PC-9 (cell line): Measurements from ENCODE around the gene ZDHHC11. TPM values are rescaled to one million over a fixed set of nuclear protein-coding genes. Genes with fewer than 3 reads are reported as not detected.

Source experiments
- BruUV-seq: library from RNA; stranded (reverse); fragments of 400-500 nt; replicated peaks from 2 replicates; lab custom pipeline; 2021; lab: Mats Ljungman, UMichigan
- CTCF ChIA-PET: fragments of 300-600 bp; sonication (Branson Sonifier 250); formaldehyde crosslinking; loops from one replicate; lab custom pipeline; 2022; ENCODE audit warnings: antibody characterized with exemption; lab: Charles Lee
- POLR2A ChIA-PET: fragments of 300-600 bp; sonication (Branson Sonifier 250); formaldehyde crosslinking; loops from one replicate; lab custom pipeline; 2022; ENCODE audit warnings: antibody characterized with exemption; ENCODE audit not compliant: unreplicated experiment; lab: Charles Lee
- DNase-seq, 2 experiments: peaks; one replicate each; pipeline versions ENCODE4 v3.0.0 to v3.0.0-alpha.2; 2015 to 2022; ENCODE audit warnings: mixed read lengths in 1 of 2
- H2AFZ ChIP-seq: fragments of 200-600 bp; sonication (generic); 2 replicates; pipeline ENCODE4 v1.8.1; 2017; ENCODE audit warnings: antibody characterized with exemption
- H3F3A ChIP-seq: fragments of 200-600 bp; sonication (generic); 2 replicates; pipeline ENCODE4 v1.8.1; 2017; ENCODE audit warnings: antibody characterized with exemption, mild to moderate bottlenecking, low read depth; ENCODE audit not compliant: insufficient read depth
- H3K27ac ChIP-seq: fragments of 200-600 bp; sonication (generic); 2 replicates; pipeline ENCODE4 v1.6.1; 2016; ENCODE audit warnings: mixed run types
- H3K27me3 ChIP-seq: fragments of 200-600 bp; sonication (generic); 2 replicates; pipeline ENCODE4 v1.6.1; 2016; ENCODE audit warnings: low read depth, mixed run types; ENCODE audit not compliant: insufficient read depth
- H3K36me3 ChIP-seq: fragments of 200-600 bp; sonication (generic); 2 replicates; pipeline ENCODE4 v1.6.1; 2016; ENCODE audit warnings: low read depth, mixed run types
- H3K4me1 ChIP-seq: fragments of 200-600 bp; sonication (generic); replicated peaks from 2 replicates; pipeline ENCODE4 v1.6.1; 2016; ENCODE audit warnings: mixed run types; ENCODE audit not compliant: insufficient read depth
- H3K4me2 ChIP-seq: fragments of 200-600 bp; sonication (generic); 2 replicates; pipeline ENCODE4 v1.6.1; 2017; ENCODE audit warnings: mixed run types
- H3K4me3 ChIP-seq: fragments of 200-600 bp; sonication (generic); 2 replicates; pipeline ENCODE4 v1.6.1; 2016; ENCODE audit warnings: mixed run types
- H3K79me2 ChIP-seq: fragments of 200-600 bp; sonication (generic); 2 replicates; pipeline ENCODE4 v1.6.1; 2017; ENCODE audit warnings: low read depth, mixed run types
- H3K9me2 ChIP-seq: fragments of 200-600 bp; sonication (generic); 2 replicates; pipeline ENCODE4 v1.8.1; 2017; ENCODE audit warnings: mild to moderate bottlenecking; ENCODE audit not compliant: insufficient read depth
- H3K9me3 ChIP-seq: fragments of 200-600 bp; sonication (generic); 2 replicates; pipeline ENCODE4 v1.8.1; 2016; ENCODE audit warnings: low read depth; ENCODE audit not compliant: insufficient read depth
- H4K20me1 ChIP-seq: fragments of 200-600 bp; sonication (generic); 2 replicates; pipeline ENCODE4 v1.8.1; 2017; ENCODE audit not compliant: insufficient read depth
- EZH2 ChIP-seq: fragments of 200-600 bp; sonication (generic); IDR thresholded peaks from 2 replicates; pipeline ENCODE4 v1.8.0; 2017; ENCODE audit warnings: antibody characterized with exemption, low read depth
- intact Hi-C: fragments of 100-400 bp; cut with micrococcal nuclease; formaldehyde crosslinking; loops from one replicate; pipeline ENCODE4 v1.10.0; 2022; ENCODE audit not compliant: unreplicated experiment
- total RNA-seq: library from RNA; stranded (reverse); gene quantifications from 2 replicates; pipeline ENCODE4 v1.2.3, GENCODE V29; 2021
- TF ChIP-seq, protein P1 (sequence below): fragments of 200-600 bp; sonication (generic); conservative IDR thresholded peaks from 2 replicates; pipeline ENCODE4 v1.6.1; 2017; ENCODE audit warnings: mixed run types, antibody characterized with exemption, mild to moderate bottlenecking, moderate library complexity

The ZDHHC11 gene
- total RNA-seq, 1 experiment from 2014 or later, result 13.1 TPM

DNA sequence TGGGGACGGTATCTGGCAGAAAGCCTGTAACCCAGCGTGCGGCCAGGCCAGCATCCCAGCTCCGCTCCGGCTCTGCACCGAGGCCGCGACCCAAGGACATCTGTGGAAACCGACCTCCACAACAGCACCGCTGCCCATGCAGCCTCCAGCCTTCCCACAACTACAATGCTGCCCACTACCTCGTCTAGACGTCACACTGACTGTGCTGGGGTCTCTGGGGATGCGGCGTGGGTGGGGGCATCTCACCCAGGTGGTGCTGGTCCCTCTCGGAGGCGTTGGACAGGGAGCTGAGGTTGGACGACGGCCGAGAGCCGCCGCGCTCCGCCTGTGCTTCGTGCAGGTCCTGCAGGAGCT is 14.4 kb upstream of the ZDHHC11 start:
- H4K20me1 ChIP-seq, result peaks cover 28% of the 10 kb centered on the region
- CTCF ChIA-PET, result no interaction called here

DNA sequence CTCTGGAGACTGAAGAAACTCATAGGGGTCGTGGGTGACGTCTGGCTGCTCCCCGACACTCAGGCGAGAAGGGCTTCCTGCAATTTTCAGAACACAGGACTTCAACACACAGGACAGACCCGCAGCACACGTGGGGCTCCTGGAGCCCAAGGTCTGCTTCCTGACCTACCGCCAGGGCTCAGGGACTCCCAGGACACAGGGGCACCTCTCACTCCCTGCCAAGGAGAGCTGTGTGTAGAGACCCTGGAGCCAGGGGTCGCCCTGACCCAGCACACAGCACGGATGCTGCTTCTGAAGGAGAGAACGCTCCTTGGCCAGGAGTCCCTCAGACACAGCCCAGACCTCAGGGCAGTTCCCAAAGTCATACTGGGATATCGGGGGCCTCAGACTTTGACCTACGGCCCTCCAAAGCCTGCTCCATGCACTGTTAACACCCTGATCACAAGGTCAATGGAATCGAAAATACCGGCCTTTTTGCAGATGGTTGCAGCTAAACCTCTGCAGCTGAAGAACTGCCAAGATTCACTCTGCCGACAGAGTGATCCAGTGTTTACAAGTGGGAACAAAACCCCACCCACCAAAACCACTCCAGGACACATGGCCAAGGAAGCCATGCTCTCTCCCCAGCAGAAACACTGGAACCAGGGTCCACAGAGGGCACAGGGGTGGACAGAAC is 13.8 kb upstream of the ZDHHC11 start:
- H2AFZ ChIP-seq, result no peak overlapping the region
- BruUV-seq, result no TSS peak
- peaks cover 28% of the 10 kb centered on the region for H4K20me1 ChIP-seq
- TF ChIP-seq EZH2, result no peak
- TF ChIP-seq, protein P1, sequence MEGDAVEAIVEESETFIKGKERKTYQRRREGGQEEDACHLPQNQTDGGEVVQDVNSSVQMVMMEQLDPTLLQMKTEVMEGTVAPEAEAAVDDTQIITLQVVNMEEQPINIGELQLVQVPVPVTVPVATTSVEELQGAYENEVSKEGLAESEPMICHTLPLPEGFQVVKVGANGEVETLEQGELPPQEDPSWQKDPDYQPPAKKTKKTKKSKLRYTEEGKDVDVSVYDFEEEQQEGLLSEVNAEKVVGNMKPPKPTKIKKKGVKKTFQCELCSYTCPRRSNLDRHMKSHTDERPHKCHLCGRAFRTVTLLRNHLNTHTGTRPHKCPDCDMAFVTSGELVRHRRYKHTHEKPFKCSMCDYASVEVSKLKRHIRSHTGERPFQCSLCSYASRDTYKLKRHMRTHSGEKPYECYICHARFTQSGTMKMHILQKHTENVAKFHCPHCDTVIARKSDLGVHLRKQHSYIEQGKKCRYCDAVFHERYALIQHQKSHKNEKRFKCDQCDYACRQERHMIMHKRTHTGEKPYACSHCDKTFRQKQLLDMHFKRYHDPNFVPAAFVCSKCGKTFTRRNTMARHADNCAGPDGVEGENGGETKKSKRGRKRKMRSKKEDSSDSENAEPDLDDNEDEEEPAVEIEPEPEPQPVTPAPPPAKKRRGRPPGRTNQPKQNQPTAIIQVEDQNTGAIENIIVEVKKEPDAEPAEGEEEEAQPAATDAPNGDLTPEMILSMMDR, result no peak
- no peaks in the 10 kb centered on the region for H3K9me3 ChIP-seq
- H3K27me3 ChIP-seq, result no peaks in the 10 kb centered on the region
- CTCF ChIA-PET, result no interaction called here
- H3K4me1 ChIP-seq, result no peaks in the 10 kb centered on the region
- H3K79me2 ChIP-seq, result no peaks in the 10 kb centered on the region
- no peak overlapping the region for H3K4me2 ChIP-seq
- H3F3A ChIP-seq, result no peaks in the 10 kb centered on the region
- no peaks in the 10 kb centered on the region for H3K9me2 ChIP-seq
- H3K36me3 ChIP-seq, result peaks cover 22% of the 10 kb centered on the region
- H3K4me3 ChIP-seq, result no peak overlapping the region
- H3K27ac ChIP-seq, result no peak overlapping the region
- POLR2A ChIA-PET, result no interaction called here
- intact Hi-C loops, result no loop called here
- no peak for DNase-seq

More for the DNA sequence above, 14.4 kb upstream of the ZDHHC11 start:
- no peaks in the 10 kb centered on the region for H3K9me2 ChIP-seq
- H3K4me1 ChIP-seq, result no peaks in the 10 kb centered on the region
- no peaks in the 10 kb centered on the region for H3K27me3 ChIP-seq
- no peak overlapping the region for H3K27ac ChIP-seq
- H3K4me2 ChIP-seq, result no peak overlapping the region
- no peaks in the 10 kb centered on the region for H3K9me3 ChIP-seq
- H3K4me3 ChIP-seq, result no peak overlapping the region
- no peak for DNase-seq
- H3K79me2 ChIP-seq, result no peaks in the 10 kb centered on the region
- TF ChIP-seq EZH2, result no peak
- TF ChIP-seq, protein P1, result no peak
- intact Hi-C loops, result no loop called here
- BruUV-seq, result no TSS peak
- peaks cover 27% of the 10 kb centered on the region for H3K36me3 ChIP-seq
- H3F3A ChIP-seq, result no peaks in the 10 kb centered on the region
- POLR2A ChIA-PET, result no interaction called here
- H2AFZ ChIP-seq, result no peak overlapping the region

DNA sequence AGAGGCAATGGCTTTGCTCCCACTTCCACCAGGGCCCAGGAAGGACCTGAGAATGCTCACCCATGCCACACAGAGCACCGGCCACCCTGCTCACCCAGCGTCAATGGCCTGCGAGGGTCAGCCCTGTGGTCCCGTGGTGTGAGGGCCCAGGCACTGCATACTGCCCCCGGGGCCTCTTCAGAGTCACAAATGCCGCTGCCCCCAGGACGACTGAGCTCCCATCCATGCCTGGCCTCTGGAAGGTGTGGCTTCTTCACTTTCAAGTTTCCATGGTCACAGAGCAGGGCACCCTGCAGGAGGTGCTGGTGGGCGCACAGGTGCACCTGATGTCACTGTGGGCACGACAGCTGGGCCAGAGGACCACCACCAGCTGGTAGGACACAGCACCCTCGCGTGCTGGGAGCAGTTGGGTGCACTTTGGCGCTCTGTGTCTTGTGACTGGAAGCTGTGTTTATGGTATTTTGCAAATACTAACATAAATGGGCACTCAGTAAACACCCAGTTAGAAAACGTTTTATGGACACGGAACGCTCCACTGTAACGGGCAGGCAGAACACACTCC is 12.5 kb upstream of the ZDHHC11 start:
- Histone ChIP-seq H3K79me2 (no peaks in the 10 kb centered on the region), H3K4me3 (no peak overlapping the region), H3K27ac (no peak overlapping the region), H3K4me2 (no peak overlapping the region), H3K9me2 (no peaks in the 10 kb centered on the region), H3K36me3 (peaks cover 10% of the 10 kb centered on the region; the same call in 1 of the 2 replicates), H3K4me1 (no peaks in the 10 kb centered on the region), H2AFZ (no peak overlapping the region), H3F3A (no peaks in the 10 kb centered on the region; the same call in 1 of the 2 replicates), H4K20me1 (peaks cover 32% of the 10 kb centered on the region), H3K27me3 (no peaks in the 10 kb centered on the region), H3K9me3 (no peaks in the 10 kb centered on the region)
- TF ChIP-seq, protein P1, result peak; percentile 11; the same call in 1 of the 2 replicates
- no peak for TF ChIP-seq EZH2
- CTCF ChIA-PET, result no interaction called here
- intact Hi-C loops, result no loop called here
- no peak for DNase-seq
- BruUV-seq, result no TSS peak
- POLR2A ChIA-PET, result interaction anchor here (0.6 to 0.8 kb wide), 2 partner anchors 27 to 361 kb away, joined by 3 to 5 read pairs; no protein-coding TSS in a partner anchor
